ENCODE data around the gene KRTCAP3. TPM values are rescaled to one million over a fixed set of nuclear protein-coding genes. Genes with fewer than 3 reads are reported as not detected.
A peak's percentile ranks its signal among the peaks of the same experiment; 100 is the strongest.

Gene KRTCAP3
- total RNA-seq, 2 experiments from 2014 or later: 7.4 to 9.9 TPM

DNA sequence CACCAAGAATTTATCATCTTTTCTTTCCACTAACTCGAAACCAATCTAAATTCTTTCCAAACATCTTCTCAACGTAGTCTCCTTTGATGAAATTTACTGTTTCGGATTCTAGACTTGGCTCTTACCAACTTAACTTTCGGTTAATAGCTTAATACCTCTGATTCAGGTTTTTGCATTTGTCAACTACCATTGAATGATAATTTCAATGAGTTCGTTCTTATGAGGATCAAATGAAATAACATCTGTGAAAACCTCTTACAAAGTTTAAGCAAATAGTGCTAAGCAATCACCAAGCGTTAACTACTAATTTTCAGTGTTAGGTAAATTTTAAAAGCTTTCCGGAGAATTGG is 14.3 kb upstream of the KRTCAP3 start:
- H3K36me3 Mint-ChIP-seq: peaks cover 7% of the 10 kb centered on the region
- H3K9me3 Mint-ChIP-seq: no peaks in the 10 kb centered on the region
- H3K4me3 Mint-ChIP-seq: peak overlapping the region; percentile 98
- peak overlapping the region; percentile 98 for H3K27ac Mint-ChIP-seq
- no peaks in the 10 kb centered on the region for H3K27me3 Mint-ChIP-seq
- no peak for DNase-seq
- peaks cover 28% of the 10 kb centered on the region for H3K4me1 Mint-ChIP-seq

DNA sequence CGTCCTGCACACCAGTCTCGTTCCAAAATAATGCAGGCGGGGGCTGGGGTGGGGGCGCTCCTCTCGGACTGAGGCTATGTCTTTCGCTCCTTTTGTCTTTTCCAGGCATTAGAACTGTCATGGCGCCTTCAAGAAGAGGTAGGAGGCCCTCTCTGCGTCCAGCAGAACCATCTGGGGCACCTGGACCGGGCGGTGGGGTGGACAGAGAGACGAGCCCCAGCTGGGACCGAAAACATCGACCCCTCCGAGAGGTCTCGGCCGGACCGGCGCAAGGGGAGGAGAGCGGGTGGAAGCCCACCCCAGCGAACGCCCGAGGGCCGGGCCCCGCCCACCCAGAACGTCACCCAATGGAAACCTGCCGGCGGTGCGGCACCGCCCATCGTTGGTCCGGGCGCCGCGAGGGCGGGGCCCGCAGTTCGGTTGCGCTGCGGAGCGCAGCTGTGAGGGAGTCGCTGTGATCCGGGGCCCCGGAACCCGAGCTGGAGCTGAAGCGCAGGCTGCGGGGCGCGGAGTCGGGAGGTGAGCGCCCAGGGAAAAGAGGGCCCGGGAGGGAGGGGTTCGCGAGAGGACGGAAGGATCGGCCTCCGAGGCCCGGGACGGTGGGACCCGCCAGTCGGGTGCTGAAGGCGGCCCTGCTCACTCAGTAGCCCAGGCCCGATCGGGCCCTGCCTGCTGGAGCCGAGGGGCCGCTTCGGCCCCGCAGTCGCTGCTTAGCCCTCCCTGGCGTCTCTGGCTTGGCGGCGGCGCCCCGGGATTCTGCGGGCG is 13.8 kb upstream of the KRTCAP3 start, which contains the start of gene NRBP1:
NRBP1 (plus strand) TSS at position 419 of the 765 bp plus-strand sequence. CDS start 4,643 bp downstream, outside the sequence.
- peaks cover 10% of the 10 kb centered on the region for H3K36me3 Mint-ChIP-seq
- no peaks in the 10 kb centered on the region for H3K27me3 Mint-ChIP-seq
- peak within 1 kb of the TSS; percentile 98 for H3K27ac Mint-ChIP-seq
- peak; percentile 96 for DNase-seq
- H3K9me3 Mint-ChIP-seq: no peaks in the 10 kb centered on the region
- peak within 1 kb of the TSS; percentile 98 for H3K4me3 Mint-ChIP-seq
- H3K4me1 Mint-ChIP-seq: peaks cover 30% of the 10 kb centered on the region

DNA sequence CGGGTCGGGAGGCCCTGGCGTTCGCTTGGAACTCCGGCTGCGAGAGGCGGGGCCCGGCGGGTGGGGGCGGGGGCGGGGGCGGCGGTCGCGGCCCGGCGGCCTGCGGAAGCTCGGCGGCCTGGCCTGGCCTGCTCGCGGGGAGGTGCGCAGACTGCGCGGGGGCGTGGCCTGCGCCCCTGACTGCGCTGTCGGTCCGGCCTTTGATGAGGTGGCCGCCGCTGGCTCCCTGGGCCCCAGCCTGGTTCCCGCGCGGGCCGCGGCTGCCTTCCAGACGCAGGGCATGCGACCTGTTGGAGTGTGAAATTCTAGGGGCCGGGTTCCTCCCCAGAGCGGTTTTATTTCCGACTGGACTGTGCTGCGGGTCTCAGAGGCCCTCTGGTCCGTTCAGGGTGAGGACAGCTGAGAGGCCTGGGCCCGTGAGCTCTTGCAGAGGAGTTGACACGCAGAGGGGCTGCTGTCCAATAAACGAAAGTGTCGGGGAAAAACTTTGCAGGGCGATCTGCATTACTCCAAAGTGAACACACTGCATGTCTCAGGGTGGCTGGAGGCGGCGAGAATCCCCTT is 13.1 kb upstream of the KRTCAP3 start:
- no peaks in the 10 kb centered on the region for H3K9me3 Mint-ChIP-seq
- peak overlapping the region; percentile 95 for H3K27ac Mint-ChIP-seq
- DNase-seq: peak; percentile 89
- peak overlapping the region; percentile 98 for H3K4me3 Mint-ChIP-seq
- H3K27me3 Mint-ChIP-seq: no peaks in the 10 kb centered on the region
- peaks cover 30% of the 10 kb centered on the region for H3K4me1 Mint-ChIP-seq
- peaks cover 13% of the 10 kb centered on the region for H3K36me3 Mint-ChIP-seq

DNA sequence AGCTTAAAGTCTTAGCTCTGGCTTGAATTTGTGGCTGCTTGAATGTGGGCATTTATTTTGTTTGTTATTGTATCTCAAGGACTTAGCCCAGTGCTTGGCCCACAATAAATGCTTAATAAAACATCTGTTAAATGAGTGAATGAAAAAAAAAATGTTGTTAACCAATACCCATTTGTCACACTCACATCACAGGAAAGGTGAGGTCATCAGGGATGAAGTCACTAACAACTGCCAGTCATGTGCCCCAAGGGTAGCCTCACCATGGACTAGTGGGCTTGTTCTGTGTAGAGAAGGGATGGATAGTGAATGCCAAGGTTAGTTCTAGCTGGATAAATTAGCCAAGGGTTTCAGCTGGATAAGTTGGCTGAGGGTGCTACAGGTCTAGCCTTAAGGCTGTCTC is 10.8 kb upstream of the KRTCAP3 start:
- peak; percentile 36 for DNase-seq
- peaks cover 13% of the 10 kb centered on the region for H3K36me3 Mint-ChIP-seq
- no peaks in the 10 kb centered on the region for H3K9me3 Mint-ChIP-seq
- peak overlapping the region; percentile 65 for H3K4me3 Mint-ChIP-seq
- H3K27ac Mint-ChIP-seq: peak overlapping the region; percentile 95
- peaks cover 30% of the 10 kb centered on the region for H3K4me1 Mint-ChIP-seq
- H3K27me3 Mint-ChIP-seq: no peaks in the 10 kb centered on the region

DNA sequence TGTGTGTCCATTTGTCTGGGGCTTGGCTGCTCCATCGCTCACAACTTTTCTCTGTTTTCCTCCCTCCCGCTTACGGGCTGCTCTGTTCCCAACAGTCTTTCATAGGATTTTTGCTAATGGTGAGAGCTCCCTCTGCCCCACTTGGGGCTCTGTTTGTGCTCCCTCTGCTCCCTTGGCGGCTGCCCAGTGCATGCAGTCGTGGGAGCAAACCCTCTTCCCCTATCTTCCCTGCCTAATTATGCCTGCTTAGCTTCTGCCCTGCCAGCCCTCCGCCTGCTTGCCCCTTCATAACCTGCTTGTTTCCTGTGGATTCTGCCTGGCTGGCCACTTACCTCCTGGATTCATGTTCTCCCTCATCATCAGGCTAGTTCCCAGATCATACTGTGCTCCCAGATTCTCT is 6.6 kb upstream of the KRTCAP3 start:
- peaks cover 16% of the 10 kb centered on the region for H3K36me3 Mint-ChIP-seq
- peaks cover 9% of the 10 kb centered on the region for H3K4me1 Mint-ChIP-seq
- no peak overlapping the region for H3K27ac Mint-ChIP-seq
- no peak for DNase-seq
- no peaks in the 10 kb centered on the region for H3K27me3 Mint-ChIP-seq
- H3K9me3 Mint-ChIP-seq: no peaks in the 10 kb centered on the region
- no peak overlapping the region for H3K4me3 Mint-ChIP-seq

DNA sequence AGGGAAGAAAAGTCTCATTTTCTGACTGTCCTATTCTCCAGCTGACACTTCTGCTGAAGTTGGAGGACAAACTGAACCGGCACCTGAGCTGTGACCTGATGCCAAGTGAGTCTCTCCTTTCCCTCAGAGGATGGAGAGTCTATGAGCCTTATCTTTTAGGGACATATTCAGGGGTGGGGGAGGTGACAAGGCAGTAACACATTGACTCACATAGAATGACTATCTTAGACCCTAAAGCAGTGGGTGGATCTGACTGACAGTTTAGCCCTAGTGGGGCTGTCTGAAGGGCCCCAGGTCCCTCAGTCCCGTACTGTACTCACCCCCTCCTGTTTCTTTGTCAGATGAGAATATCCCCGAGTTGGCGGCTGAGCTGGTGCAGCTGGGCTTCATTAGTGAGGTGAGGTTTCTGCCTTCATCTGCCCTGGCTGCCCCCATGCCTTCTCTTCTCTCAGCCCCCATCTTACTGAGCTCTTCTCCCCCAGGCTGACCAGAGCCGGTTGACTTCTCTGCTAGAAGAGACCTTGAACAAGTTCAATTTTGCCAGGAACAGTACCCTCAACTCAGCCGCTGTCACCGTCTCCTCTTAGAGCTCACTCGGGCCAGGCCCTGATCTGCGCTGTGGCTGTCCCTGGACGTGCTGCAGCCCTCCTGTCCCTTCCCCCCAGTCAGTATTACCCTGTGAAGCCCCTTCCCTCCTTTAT is 805 bp upstream of the KRTCAP3 start:
- Mint-ChIP-seq H3K27ac (no peak overlapping the region), H3K4me3 (no peak overlapping the region), H3K9me3 (no peaks in the 10 kb centered on the region), H3K27me3 (no peaks in the 10 kb centered on the region), H3K36me3 (peaks cover 24% of the 10 kb centered on the region), H3K4me1 (peaks cover 7% of the 10 kb centered on the region)
- no peak for DNase-seq

DNA sequence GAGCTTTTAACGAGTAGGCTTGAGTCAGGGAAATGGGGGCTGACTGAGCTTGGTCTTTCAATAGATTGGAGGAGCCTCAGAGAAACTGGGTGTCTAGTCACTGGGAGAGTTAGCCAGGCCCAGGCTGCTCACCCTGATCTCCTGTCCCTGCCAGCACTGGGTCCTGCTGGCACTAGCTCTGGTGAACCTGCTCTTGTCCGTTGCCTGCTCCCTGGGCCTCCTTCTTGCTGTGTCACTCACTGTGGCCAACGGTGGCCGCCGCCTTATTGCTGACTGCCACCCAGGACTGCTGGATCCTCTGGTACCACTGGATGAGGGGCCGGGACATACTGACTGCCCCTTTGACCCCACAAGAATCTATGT is 720 bp downstream of the KRTCAP3 start:
- Mint-ChIP-seq H3K27ac (peak overlapping the region; percentile 54), H3K4me3 (peak overlapping the region; percentile 24), H3K9me3 (no peaks in the 10 kb centered on the region), H3K36me3 (peaks cover 24% of the 10 kb centered on the region), H3K27me3 (no peaks in the 10 kb centered on the region), H3K4me1 (peaks cover 7% of the 10 kb centered on the region)
- no peak for DNase-seq

DNA sequence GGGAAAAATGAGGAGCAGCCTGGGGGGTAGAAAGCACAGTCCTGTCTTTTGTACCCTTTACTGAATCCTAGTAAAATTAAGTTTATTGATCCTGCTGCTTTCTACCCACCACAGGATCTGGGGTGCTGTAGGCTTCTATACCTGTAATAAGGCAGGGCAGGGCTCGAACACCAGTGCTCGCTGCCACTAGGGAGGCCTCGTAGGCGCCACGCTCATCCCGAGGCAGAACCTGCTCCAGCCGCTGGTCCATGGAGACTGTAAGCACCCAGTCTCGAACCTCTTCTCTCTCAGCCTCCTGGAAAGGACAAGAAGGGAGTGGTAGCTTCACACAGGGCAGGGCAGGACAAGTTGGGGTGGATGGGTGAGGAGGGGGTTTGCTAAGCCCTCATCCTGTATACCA is 3.0 kb downstream of the KRTCAP3 start:
- H3K27ac Mint-ChIP-seq: no peak overlapping the region
- no peaks in the 10 kb centered on the region for H3K27me3 Mint-ChIP-seq
- DNase-seq: no peak
- no peak overlapping the region for H3K4me3 Mint-ChIP-seq
- H3K4me1 Mint-ChIP-seq: peaks cover 7% of the 10 kb centered on the region
- peaks cover 21% of the 10 kb centered on the region for H3K36me3 Mint-ChIP-seq
- no peaks in the 10 kb centered on the region for H3K9me3 Mint-ChIP-seq

DNA sequence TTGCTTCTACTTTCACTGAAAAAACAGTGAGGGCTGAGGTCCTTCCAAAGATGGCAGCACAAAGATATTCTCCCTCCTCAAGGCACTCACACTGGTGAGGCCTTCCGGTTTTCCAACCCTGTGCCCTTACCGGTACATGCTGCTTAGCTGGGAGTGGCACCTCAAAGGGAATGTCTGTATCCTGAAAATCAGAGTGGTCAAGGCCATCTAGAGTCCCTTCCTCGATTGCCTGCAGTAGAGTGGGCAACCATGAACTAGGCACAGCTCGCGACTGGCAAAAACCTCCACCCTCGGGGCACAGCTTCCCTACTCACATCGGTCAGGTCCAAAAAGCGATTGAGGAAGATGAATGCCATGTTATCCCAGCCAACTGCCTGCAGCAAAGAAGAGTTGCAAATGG is 3.4 kb downstream of the KRTCAP3 start:
- Mint-ChIP-seq H3K27ac (peak overlapping the region; percentile 64), H3K27me3 (no peaks in the 10 kb centered on the region), H3K4me1 (peaks cover 7% of the 10 kb centered on the region), H3K4me3 (no peak overlapping the region), H3K36me3 (peaks cover 19% of the 10 kb centered on the region), H3K9me3 (no peaks in the 10 kb centered on the region)
- no peak for DNase-seq

DNA sequence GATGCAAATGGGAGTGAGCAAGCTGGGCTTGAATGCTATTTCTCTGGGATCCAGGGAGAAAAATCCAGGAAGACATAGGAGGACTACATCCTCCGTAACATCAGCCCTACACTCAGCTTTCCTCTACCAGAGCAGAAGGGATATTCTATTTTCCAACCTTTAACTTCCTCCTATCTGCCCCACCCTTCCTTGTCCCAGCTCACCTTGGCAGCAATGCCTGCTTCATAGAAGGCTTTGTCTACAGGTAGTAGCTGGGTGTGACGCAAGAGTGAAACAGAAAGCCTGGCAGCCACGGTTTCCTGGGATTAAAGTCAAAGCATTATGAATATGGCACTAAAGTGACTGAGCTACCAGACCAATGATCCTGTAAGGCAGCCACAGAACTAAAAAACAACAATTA is 3.9 kb downstream of the KRTCAP3 start:
- Mint-ChIP-seq H3K4me1 (peaks cover 7% of the 10 kb centered on the region), H3K27me3 (no peaks in the 10 kb centered on the region), H3K9me3 (no peaks in the 10 kb centered on the region), H3K36me3 (peaks cover 15% of the 10 kb centered on the region), H3K4me3 (no peak overlapping the region), H3K27ac (no peak overlapping the region)
- peak; percentile 16 for DNase-seq

DNA sequence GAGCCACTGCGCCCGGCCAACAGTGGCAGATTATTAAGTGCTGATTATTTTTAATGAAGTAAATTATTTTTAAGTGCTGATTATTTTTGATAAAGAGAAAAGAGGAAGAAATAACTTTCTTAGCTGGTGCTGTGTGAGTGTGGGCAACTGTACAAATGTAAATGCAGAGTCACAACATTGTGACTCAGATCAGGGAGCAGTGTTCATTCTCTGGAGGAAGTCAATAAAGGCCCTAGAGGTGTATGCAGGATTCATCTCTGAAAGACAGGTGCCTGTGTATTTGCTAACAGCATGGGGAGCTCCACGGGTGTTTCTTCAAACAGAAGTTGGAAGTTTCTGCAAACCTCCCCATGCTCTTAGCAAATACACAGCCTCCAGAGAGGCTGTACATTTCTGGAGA is 6.2 kb downstream of the KRTCAP3 start:
- no peak overlapping the region for H3K27ac Mint-ChIP-seq
- H3K4me3 Mint-ChIP-seq: no peak overlapping the region
- no peak for DNase-seq
- peaks cover 7% of the 10 kb centered on the region for H3K4me1 Mint-ChIP-seq
- H3K36me3 Mint-ChIP-seq: peaks cover 3% of the 10 kb centered on the region
- no peaks in the 10 kb centered on the region for H3K27me3 Mint-ChIP-seq
- H3K9me3 Mint-ChIP-seq: no peaks in the 10 kb centered on the region

DNA sequence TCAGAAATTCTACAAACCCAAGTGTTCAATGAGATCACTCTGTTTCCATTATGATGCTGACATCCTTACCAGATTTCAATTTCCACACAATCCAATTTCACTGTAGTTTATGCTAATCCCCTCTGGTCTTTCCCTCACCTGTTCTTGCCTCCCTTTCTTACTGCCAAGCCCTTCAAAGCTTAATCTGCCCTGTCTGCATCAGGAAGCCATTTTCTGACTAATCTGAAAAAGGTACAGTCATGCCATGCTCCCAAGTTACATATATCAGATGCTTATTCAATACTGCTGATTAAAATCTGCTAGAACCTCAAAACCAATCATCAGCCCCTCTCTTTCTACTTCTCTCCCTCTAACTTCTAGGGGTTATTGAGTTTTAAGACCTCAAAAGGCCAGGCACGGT is 8.9 kb downstream of the KRTCAP3 start:
- Mint-ChIP-seq H3K27me3 (no peaks in the 10 kb centered on the region), H3K36me3 (peaks cover 2% of the 10 kb centered on the region), H3K4me1 (peaks cover 1% of the 10 kb centered on the region), H3K4me3 (no peak overlapping the region), H3K9me3 (no peaks in the 10 kb centered on the region), H3K27ac (no peak overlapping the region)
- DNase-seq: no peak

DNA sequence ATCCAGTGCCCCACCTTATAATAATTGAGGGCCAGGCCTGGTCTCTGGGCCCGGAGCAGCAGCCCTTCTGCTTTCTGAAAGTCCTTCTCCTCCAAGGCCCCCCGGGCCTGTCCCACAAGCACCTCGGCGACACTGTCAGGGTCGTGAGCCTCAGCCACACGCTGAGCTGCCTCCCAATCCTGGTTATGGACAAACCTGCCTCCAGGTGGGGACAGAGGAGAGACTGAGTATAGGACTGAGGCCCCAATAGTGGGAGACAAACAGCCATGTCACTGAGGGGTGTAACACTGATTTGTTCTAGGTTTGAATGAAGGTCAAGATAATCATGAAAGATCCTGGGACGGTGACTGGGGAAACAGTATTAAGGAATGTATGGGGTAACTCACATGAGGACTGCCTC is 11.8 kb downstream of the KRTCAP3 start:
- H3K4me1 Mint-ChIP-seq: no peaks in the 10 kb centered on the region
- no peak overlapping the region for H3K4me3 Mint-ChIP-seq
- no peaks in the 10 kb centered on the region for H3K27me3 Mint-ChIP-seq
- H3K27ac Mint-ChIP-seq: no peak overlapping the region
- peaks cover 2% of the 10 kb centered on the region for H3K36me3 Mint-ChIP-seq
- no peak for DNase-seq
- no peaks in the 10 kb centered on the region for H3K9me3 Mint-ChIP-seq

DNA sequence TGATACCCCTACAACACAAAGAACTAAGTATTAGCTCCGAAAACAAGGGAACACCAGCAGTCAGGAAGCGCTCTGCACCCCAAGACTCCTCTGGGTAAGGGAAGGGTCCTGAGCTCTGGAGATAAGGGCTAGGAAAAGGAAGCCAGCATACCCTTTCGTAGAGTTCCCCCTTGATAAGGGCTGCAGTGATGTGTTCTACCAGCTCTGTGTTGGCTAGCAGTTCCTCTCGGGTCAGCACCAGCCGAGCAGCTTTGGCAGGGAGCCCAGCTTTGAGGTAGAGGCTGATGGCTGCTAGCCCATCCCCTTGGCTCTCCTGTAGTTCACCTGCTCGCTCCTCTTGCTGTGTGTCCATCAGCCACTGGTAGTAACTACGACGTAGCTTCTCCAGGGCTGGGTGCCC is 18.9 kb downstream of the KRTCAP3 start:
- no peak overlapping the region for H3K27ac Mint-ChIP-seq
- no peak for DNase-seq
- no peaks in the 10 kb centered on the region for H3K27me3 Mint-ChIP-seq
- no peak overlapping the region for H3K4me3 Mint-ChIP-seq
- H3K9me3 Mint-ChIP-seq: no peaks in the 10 kb centered on the region
- peaks cover 2% of the 10 kb centered on the region for H3K36me3 Mint-ChIP-seq
- no peaks in the 10 kb centered on the region for H3K4me1 Mint-ChIP-seq

DNA sequence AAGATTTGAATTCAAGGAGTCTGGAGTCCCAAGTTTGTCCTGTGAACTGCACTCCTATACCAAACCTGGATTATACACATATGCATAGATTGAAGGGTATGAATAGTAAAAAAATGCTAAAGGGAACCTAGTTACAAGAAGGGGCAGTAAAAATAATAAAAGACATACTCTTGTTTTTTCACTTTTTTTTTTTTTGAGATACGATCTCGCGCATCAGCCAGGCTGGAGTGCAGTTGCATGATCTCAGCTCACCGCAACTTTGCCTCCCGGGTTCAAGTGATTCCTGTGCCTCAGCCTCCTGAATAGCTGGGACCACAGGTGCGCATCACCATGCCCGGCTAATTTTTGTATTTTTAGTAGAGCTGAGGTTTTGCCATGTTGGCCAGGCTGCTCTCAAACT is 22.3 kb downstream of the KRTCAP3 start:
- Mint-ChIP-seq H3K4me3 (no peak overlapping the region), H3K9me3 (no peaks in the 10 kb centered on the region), H3K36me3 (peaks cover 2% of the 10 kb centered on the region), H3K4me1 (no peaks in the 10 kb centered on the region), H3K27ac (no peak overlapping the region), H3K27me3 (no peaks in the 10 kb centered on the region)
- no peak for DNase-seq

Data from activated naive CD8-positive, alpha-beta T cell treated with anti-CD3 and anti-CD28 coated beads for 36 hours (primary cell).